ENCODE data around the gene SH3BP5.
"Not testable (repeated sequence)": the region's sequence is repeated elsewhere in the genome, so short reads cannot be mapped to it uniquely, and the experiment has no call there.

Gene SH3BP5

GRCh38 chr3:15332405-15333098, at the start of gene SH3BP5:
Gene SH3BP5 (minus strand): TSS chr3:15332586. CDS start chr3:15332408, 178 bp downstream.
- no peak for DNase-seq

GRCh38 chr3:15380980-15381890, 48.8 kb upstream of the SH3BP5 start:
- DNase-seq, result no peak

- peak; percentile 61 for DNase-seq
Measured at GRCh38 chr3:15377961-15378791, 45.8 kb upstream of the SH3BP5 start.

- DNase-seq, result no peak
Measured at GRCh38 chr3:15375461-15376000, 43.1 kb upstream of the SH3BP5 start.

GRCh38 chr3:15372918-15373317, 40.5 kb upstream of the SH3BP5 start:
- no peak for DNase-seq

- DNase-seq, result no peak
Measured at GRCh38 chr3:15368561-15369135, 36.3 kb upstream of the SH3BP5 start.

GRCh38 chr3:15367059-15367458, 34.7 kb upstream of the SH3BP5 start:
- no peak for DNase-seq

- not testable (repeated sequence) for DNase-seq
Measured at GRCh38 chr3:15364078-15364477, 31.7 kb upstream of the SH3BP5 start.

GRCh38 chr3:15361494-15362214, 29.3 kb upstream of the SH3BP5 start:
- DNase-seq, result no peak

GRCh38 chr3:15360788-15361493, 28.6 kb upstream of the SH3BP5 start:
- DNase-seq, result no peak

- DNase-seq, result no peak
Measured at GRCh38 chr3:15359677-15360397, 27.5 kb upstream of the SH3BP5 start.

- not testable (repeated sequence) for DNase-seq
Measured at GRCh38 chr3:15356651-15357061, 24.3 kb upstream of the SH3BP5 start.

- no peak for DNase-seq
Measured at GRCh38 chr3:15356176-15356575, 23.8 kb upstream of the SH3BP5 start.

- no peak for DNase-seq
Measured at GRCh38 chr3:15355086-15355485, 22.7 kb upstream of the SH3BP5 start.

GRCh38 chr3:15354485-15354884, 22.1 kb upstream of the SH3BP5 start:
- no peak for DNase-seq

GRCh38 chr3:15350141-15350540, 17.8 kb upstream of the SH3BP5 start:
- DNase-seq, result no peak

GRCh38 chr3:15349438-15349837, 17.1 kb upstream of the SH3BP5 start:
- DNase-seq, result not testable (repeated sequence)

- no peak for DNase-seq
Measured at GRCh38 chr3:15348246-15348645, 15.9 kb upstream of the SH3BP5 start.

GRCh38 chr3:15347737-15348110, 15.3 kb upstream of the SH3BP5 start:
- DNase-seq, result no peak

- no peak for DNase-seq
Measured at GRCh38 chr3:15347063-15347736, 14.8 kb upstream of the SH3BP5 start.

Data from NCI-H748 treated with DMSO at 0.1 percent for 48 hours (cell line).